HepG2 (cell line): ENCODE results near the gene RGS6. TPM values are rescaled to one million over a fixed set of nuclear protein-coding genes. Genes with fewer than 3 reads are reported as not detected.

ENCODE experiments used
- ATAC-seq: fragments of 200-7000 bp; cut with Tn5 transposase; 3 replicates; pipeline ENCODE4 v1.9.1; 2020; ENCODE audit warnings: mild to moderate bottlenecking, moderate library complexity
- BruUV-seq: library from RNA; stranded (reverse); fragments of 400-500 nt; replicated peaks from 2 replicates; lab custom pipeline; 2021; lab: Mats Ljungman, UMichigan
- CTCF ChIA-PET: fragments of 300-600 bp; formaldehyde crosslinking; extraction: SDS; loops from one replicate; lab custom pipeline; 2021; ENCODE audit warnings: low total read pairs, inconsistent platforms, low intra/inter-chr PET ratio; lab: Yijun Ruan, JAX
- POLR2A ChIA-PET: fragments of 350-600 bp; sonication (Branson Sonifier 250); formaldehyde crosslinking; loops from one replicate; lab custom pipeline; 2020; ENCODE audit warnings: antibody characterized with exemption, inconsistent platforms; lab: Yijun Ruan, JAX
- DNase-seq: peaks from one replicate; pipeline ENCODE4 v3.0.0-alpha.2; 2015; ENCODE audit warnings: low spot score
- FAIRE-seq: peaks from 3 replicates; lab custom pipeline; 2011; peaks lifted over from hg19 to GRCh38; lab: Jason Lieb, UNC
- H2AFZ ChIP-seq: one replicate; pipeline ENCODE4 v1.6.1; 2011; ENCODE audit warnings: low read length, inconsistent platforms
- H3K27ac ChIP-seq: fragments of 300-600 bp; 3 replicates; pipeline ENCODE4 v1.8.0; 2011; ENCODE audit warnings: mixed run types, mild to moderate bottlenecking, mixed read lengths, low read length, inconsistent platforms; ENCODE audit not compliant: insufficient read depth; ENCODE audit errors: extremely low read length
- H3K27me3 ChIP-seq, 2 experiments: fragments of 200-600 bp in 1 of 2; 2 replicates in 1 of 2; 3 replicates in 1 of 2; pipeline versions ENCODE4 v1.6.0 to v1.8.0; 2011; ENCODE audit warnings: low read length in 2 of 2, mild to moderate bottlenecking in 2 of 2, moderate library complexity in 2 of 2, inconsistent platforms in 1 of 2; ENCODE audit not compliant: insufficient read depth in 2 of 2, control insufficient read depth in 1 of 2
- H3K36me3 ChIP-seq, 2 experiments: fragments of 200-600 bp in 1 of 2; replicated peaks in 1 of 2; 2 replicates in 1 of 2; 3 replicates in 1 of 2; pipeline versions ENCODE4 v1.5.1 to v1.8.0; 2011; ENCODE audit warnings: low read length in 2 of 2, inconsistent platforms in 1 of 2; ENCODE audit not compliant: insufficient read depth in 2 of 2, control insufficient read depth in 1 of 2
- H3K4me1 ChIP-seq: 2 replicates; pipeline ENCODE4 v1.5.1; 2012; ENCODE audit warnings: low read length, inconsistent platforms; ENCODE audit not compliant: insufficient read depth
- H3K4me2 ChIP-seq: 2 replicates; pipeline ENCODE4 v1.6.0; 2011; ENCODE audit warnings: low read depth, low read length, inconsistent platforms
- H3K4me3 ChIP-seq, 3 experiments: fragments of 200-600 bp in 1 of 3; sonication (generic), shearing (Covaris generic) in 1 of 3; replicated peaks in 1 of 3; 2 replicates each; pipeline ENCODE4 v1.5.1; 2011 to 2016; ENCODE audit warnings: low read length in 3 of 3, inconsistent platforms in 2 of 3, low read depth in 2 of 3, mild to moderate bottlenecking in 2 of 3, control low read depth in 1 of 3, mixed read lengths in 1 of 3; ENCODE audit not compliant: insufficient read depth in 1 of 3
- H3K79me2 ChIP-seq: one replicate; pipeline ENCODE4 v1.6.1; 2011; ENCODE audit warnings: low read length, inconsistent platforms; ENCODE audit not compliant: insufficient read depth
- H3K9ac ChIP-seq: 2 replicates; pipeline ENCODE4 v1.6.0; 2011; ENCODE audit warnings: mild to moderate bottlenecking, low read depth, low read length, inconsistent platforms; ENCODE audit not compliant: insufficient read depth
- H3K9me3 ChIP-seq: 2 replicates; pipeline ENCODE4 v1.5.1; 2012; ENCODE audit warnings: mild to moderate bottlenecking, low read length
- H4K20me1 ChIP-seq: 2 replicates; pipeline ENCODE4 v1.6.0; 2011; ENCODE audit warnings: inconsistent platforms, mild to moderate bottlenecking, low read length, moderate library complexity; ENCODE audit not compliant: insufficient read depth
- ARID2 ChIP-seq: sonication (generic); formaldehyde crosslinking; IDR thresholded peaks from 2 replicates; pipeline ENCODE4 v1.8.1; 2022; ENCODE audit warnings: mild to moderate bottlenecking, missing genetic modification reagents, borderline replicate concordance
- ATF7 ChIP-seq, 2 experiments: fragments of 450-650 bp in 1 of 2; sonication (generic) in 1 of 2; formaldehyde crosslinking in 1 of 2; IDR thresholded peaks; 2 replicates each; pipeline versions ENCODE4 v1.4.0 to v1.6.1; 2016 to 2020; ENCODE audit warnings: antibody characterized with exemption in 1 of 2, mild to moderate bottlenecking in 1 of 2, missing genetic modification reagents in 1 of 2
- CC2D1A ChIP-seq: sonication (generic); formaldehyde crosslinking; IDR thresholded peaks from 2 replicates; pipeline ENCODE4 v1.8.1; 2023; ENCODE audit warnings: mild to moderate bottlenecking, missing genetic modification reagents
- CENPX ChIP-seq: sonication (generic); formaldehyde crosslinking; IDR thresholded peaks from 2 replicates; pipeline ENCODE4 v1.9.0; 2021; ENCODE audit warnings: mild to moderate bottlenecking, missing genetic modification reagents, moderate library complexity
- MBNL3 ChIP-seq: fragments of 250-450 bp; sonication (Bioruptor Pico); conservative IDR thresholded peaks from 2 replicates; pipeline ENCODE4 v1.8.0; 2022; ENCODE audit warnings: mild to moderate bottlenecking, inconsistent platforms
- NR3C1 ChIP-seq: sonication (generic); formaldehyde crosslinking; IDR thresholded peaks from 2 replicates; pipeline ENCODE4 v1.4.0; 2020; ENCODE audit warnings: missing genetic modification reagents
- SCMH1 ChIP-seq: sonication (generic); formaldehyde crosslinking; IDR thresholded peaks from 2 replicates; pipeline ENCODE4 v1.9.0; 2021; ENCODE audit warnings: missing genetic modification reagents, mild to moderate bottlenecking, borderline replicate concordance
- STAG1 ChIP-seq: sonication (generic); formaldehyde crosslinking; IDR thresholded peaks from 2 replicates; pipeline ENCODE4 v1.4.0; 2020; ENCODE audit warnings: missing genetic modification reagents
- TARDBP ChIP-seq: sonication (generic); formaldehyde crosslinking; IDR thresholded peaks from 2 replicates; pipeline ENCODE4 v1.8.0; 2022; ENCODE audit warnings: mild to moderate bottlenecking, missing genetic modification reagents
- TEAD2 ChIP-seq: sonication (generic); formaldehyde crosslinking; IDR thresholded peaks from 2 replicates; pipeline ENCODE4 v1.9.0; 2021; ENCODE audit warnings: missing genetic modification reagents
- ZNF496 ChIP-seq: sonication (generic); formaldehyde crosslinking; IDR thresholded peaks from 2 replicates; pipeline ENCODE4 v1.8.1; 2023; ENCODE audit warnings: mild to moderate bottlenecking, moderate library complexity, missing genetic modification reagents; ENCODE audit not compliant: insufficient replicate concordance
- WGBS: methylation state at CpG from one replicate; pipeline ENCODE4 v1.1.6; 2017; ENCODE audit warnings: low lambda C conversion rate; 5-methylcytosine and 5-hydroxymethylcytosine counted together
- in situ Hi-C: cut with HindIII; loops from 2 replicates; pipeline ENCODE4 v1.10.0; 2017; ENCODE audit warnings: low pct_unique_long_range_greater_than_20kb; ENCODE audit not compliant: extremely low pct_ligation_motif_present
- intact Hi-C: fragments of 100-400 bp; cut with micrococcal nuclease; formaldehyde crosslinking; loops from one replicate; pipeline ENCODE4 v1.10.0; 2022; ENCODE audit not compliant: unreplicated experiment
- polyA plus RNA-seq, 8 experiments: library from polyadenylated mRNA; depleted of rRNA in 3 of 8; stranded (reverse) in 7 of 8; unstranded in 1 of 8; fragments of >200 nt; fragmentation: Illumina TruSeq in 4 of 8; extraction: Trizol in 4 of 8; gene quantifications; 2 replicates each; pipeline versions ENCODE4 v1.2.1 to v1.2.3, GENCODE V29; 2011 to 2016; ENCODE audit warnings: low read depth in 4 of 8, missing spikeins in 1 of 8, mixed read lengths in 1 of 8; ENCODE audit not compliant: insufficient read depth in 1 of 8
- total RNA-seq, 5 experiments: library from RNA; depleted of rRNA; stranded (reverse); fragments of >200 nt; fragmentation: Illumina TruSeq; extraction: Trizol; gene quantifications; 2 replicates each; pipeline ENCODE4 v1.2.3, GENCODE V29; 2016; ENCODE audit warnings: low read depth in 1 of 5
- TF ChIP-seq, protein P1 (sequence below): sonication (generic); formaldehyde crosslinking; IDR thresholded peaks from 2 replicates; pipeline ENCODE4 v1.4.0; 2020; ENCODE audit warnings: missing genetic modification reagents

RGS6 gene
- total and polyA plus RNA-seq, 2 of the 13 experiments (the other 11 are each of a cell fraction or from before 2014, with no cell fraction given) = not detected

DNA sequence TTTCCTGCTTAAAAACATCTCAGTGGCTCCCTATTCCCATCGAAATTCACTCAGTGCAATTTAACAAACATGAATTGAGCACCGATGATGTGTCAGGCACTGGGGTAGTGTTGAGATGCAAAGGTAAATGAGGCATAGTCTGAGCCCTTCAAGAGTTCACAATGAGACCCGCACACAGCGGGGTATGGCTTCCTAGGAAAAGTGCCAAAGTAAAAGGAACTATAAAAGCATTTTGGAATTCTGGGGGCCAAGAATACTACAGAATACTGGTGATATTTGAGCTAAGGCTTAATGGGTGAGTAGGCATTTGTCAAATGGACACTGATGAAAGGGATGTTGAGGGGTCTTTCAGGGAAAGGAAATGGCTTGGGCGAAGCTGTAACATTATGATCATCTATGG is 646.3 kb downstream of the RGS6 start (continued):
- TF ChIP-seq, protein P1, sequence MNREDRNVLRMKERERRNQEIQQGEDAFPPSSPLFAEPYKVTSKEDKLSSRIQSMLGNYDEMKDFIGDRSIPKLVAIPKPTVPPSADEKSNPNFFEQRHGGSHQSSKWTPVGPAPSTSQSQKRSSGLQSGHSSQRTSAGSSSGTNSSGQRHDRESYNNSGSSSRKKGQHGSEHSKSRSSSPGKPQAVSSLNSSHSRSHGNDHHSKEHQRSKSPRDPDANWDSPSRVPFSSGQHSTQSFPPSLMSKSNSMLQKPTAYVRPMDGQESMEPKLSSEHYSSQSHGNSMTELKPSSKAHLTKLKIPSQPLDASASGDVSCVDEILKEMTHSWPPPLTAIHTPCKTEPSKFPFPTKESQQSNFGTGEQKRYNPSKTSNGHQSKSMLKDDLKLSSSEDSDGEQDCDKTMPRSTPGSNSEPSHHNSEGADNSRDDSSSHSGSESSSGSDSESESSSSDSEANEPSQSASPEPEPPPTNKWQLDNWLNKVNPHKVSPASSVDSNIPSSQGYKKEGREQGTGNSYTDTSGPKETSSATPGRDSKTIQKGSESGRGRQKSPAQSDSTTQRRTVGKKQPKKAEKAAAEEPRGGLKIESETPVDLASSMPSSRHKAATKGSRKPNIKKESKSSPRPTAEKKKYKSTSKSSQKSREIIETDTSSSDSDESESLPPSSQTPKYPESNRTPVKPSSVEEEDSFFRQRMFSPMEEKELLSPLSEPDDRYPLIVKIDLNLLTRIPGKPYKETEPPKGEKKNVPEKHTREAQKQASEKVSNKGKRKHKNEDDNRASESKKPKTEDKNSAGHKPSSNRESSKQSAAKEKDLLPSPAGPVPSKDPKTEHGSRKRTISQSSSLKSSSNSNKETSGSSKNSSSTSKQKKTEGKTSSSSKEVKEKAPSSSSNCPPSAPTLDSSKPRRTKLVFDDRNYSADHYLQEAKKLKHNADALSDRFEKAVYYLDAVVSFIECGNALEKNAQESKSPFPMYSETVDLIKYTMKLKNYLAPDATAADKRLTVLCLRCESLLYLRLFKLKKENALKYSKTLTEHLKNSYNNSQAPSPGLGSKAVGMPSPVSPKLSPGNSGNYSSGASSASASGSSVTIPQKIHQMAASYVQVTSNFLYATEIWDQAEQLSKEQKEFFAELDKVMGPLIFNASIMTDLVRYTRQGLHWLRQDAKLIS (CRISPR knock-in tag) = no peak
- no peak for TF ChIP-seq SCMH1 (CRISPR knock-in tag)
- no peak for TF ChIP-seq ARID2 (CRISPR knock-in tag)
- TF ChIP-seq CC2D1A = no peak
- no peak for TF ChIP-seq CENPX

- Histone ChIP-seq H3K4me2 (no peak overlapping the region), H3K79me2 (no peaks in the 10 kb centered on the region), H3K9ac (no peak overlapping the region), H3K36me3 (no peaks in the 10 kb centered on the region), H3K27me3 (peaks cover 2 to 3% of the 10 kb centered on the region in 2 experiments; a peak in 2 of 5 replicates), H3K4me1 (no peaks in the 10 kb centered on the region), H2AFZ (no peak overlapping the region), H4K20me1 (no peaks in the 10 kb centered on the region), H3K9me3 (no peaks in the 10 kb centered on the region), H3K27ac (no peak overlapping the region), H3K4me3 (no peak overlapping the region)
- no TSS peak for BruUV-seq
- ATAC-seq (no peak), FAIRE-seq (no peak), DNase-seq (no peak)
- no peak for TF ChIP-seq TARDBP (CRISPR knock-in tag)
- TF ChIP-seq STAG1 (CRISPR knock-in tag) = no peak
- no peak for TF ChIP-seq MBNL3 (CRISPR knock-in tag)
- no peak for TF ChIP-seq NR3C1 (CRISPR knock-in tag)
- TF ChIP-seq ZNF496 (CRISPR knock-in tag) = no peak
- TF ChIP-seq TEAD2 (CRISPR knock-in tag) = no peak
- 0 out of 2 replicates have a peak, but pooled peaks have one; percentile 11 for TF ChIP-seq ATF7 (IDR thresholded peaks at IDR 0.05)
- no peak for TF ChIP-seq ATF7 (CRISPR knock-in tag; IDR thresholded peaks at IDR 0.05)
- WGBS = 0% methylated on average over 1 of the region's 1 CpG
- intact Hi-C loops (no loop called here), in situ Hi-C loops (no loop called here)
- ChIA-PET CTCF (no interaction called here), POLR2A (no interaction called here)
These were observed 650.4 kb downstream of the RGS6 start for GRCh38 chr14:72582582-72582981.
